ENCODE measurements around the gene HSP90AA1.

DNA sequence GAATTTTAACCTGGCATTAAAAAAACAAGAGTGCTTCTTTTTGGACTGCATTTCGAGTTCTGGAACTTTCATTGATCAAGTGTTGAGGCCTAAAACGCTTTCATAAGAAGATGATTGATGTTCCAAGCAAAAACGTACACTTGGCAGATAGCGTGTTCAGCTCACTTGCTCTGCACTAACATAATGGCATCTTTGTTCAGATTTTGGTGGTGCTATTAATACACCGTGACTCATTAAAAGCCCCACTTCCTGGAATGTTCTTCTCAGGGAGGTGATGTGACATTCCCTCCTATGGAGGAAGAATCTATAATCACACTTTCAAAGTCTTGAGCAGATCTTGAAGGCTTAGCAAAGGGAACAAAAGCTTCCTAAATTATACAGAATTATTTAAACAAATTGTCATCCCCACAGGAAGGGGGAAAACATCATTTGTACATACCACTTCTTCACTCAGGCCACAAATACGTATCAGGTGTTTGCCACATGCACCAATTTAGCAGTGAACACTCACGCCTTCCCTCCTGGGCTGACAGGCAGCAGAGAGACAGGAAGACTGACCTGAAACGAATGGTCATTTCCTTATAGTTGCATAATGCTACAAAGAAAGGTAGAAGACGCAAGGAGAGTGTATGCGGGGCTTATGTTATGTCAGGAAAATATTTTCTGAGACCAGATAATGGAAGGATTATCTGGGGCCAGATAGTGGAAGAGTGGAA lies 15.4 kb downstream of the HSP90AA1 start:
- TF ChIP-seq, protein P1, sequence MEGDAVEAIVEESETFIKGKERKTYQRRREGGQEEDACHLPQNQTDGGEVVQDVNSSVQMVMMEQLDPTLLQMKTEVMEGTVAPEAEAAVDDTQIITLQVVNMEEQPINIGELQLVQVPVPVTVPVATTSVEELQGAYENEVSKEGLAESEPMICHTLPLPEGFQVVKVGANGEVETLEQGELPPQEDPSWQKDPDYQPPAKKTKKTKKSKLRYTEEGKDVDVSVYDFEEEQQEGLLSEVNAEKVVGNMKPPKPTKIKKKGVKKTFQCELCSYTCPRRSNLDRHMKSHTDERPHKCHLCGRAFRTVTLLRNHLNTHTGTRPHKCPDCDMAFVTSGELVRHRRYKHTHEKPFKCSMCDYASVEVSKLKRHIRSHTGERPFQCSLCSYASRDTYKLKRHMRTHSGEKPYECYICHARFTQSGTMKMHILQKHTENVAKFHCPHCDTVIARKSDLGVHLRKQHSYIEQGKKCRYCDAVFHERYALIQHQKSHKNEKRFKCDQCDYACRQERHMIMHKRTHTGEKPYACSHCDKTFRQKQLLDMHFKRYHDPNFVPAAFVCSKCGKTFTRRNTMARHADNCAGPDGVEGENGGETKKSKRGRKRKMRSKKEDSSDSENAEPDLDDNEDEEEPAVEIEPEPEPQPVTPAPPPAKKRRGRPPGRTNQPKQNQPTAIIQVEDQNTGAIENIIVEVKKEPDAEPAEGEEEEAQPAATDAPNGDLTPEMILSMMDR (IDR thresholded peaks at IDR 0.05; ENCODE audit: low read depth, low read length): no peak
- no peak for TF ChIP-seq EZH2phosphoT487 (IDR thresholded peaks at IDR 0.05; ENCODE audit: low read depth)
